Testis (tissue), 2 donors: Measurements from ENCODE around the gene CTNNA1.

Source experiments
- CTCF ChIP-seq, 3 experiments: fragments of 450-650 bp in 2 of 3; fragments of 200-600 bp in 1 of 3; sonication (generic) in 1 of 3; IDR thresholded peaks; one replicate each; pipeline ENCODE4 v1.5.1; 2016 to 2019; ENCODE audit warnings: antibody characterized with exemption in 3 of 3, mild to moderate bottlenecking in 2 of 3, moderate library complexity in 1 of 3
- POLR2A ChIP-seq: fragments of 450-650 bp; IDR thresholded peaks from one replicate; pipeline ENCODE4 v1.6.1; 2017; ENCODE audit warnings: antibody characterized with exemption, mild to moderate bottlenecking, moderate library complexity

GRCh38 chr5:138949988-138950387 lies 196.8 kb downstream of the CTNNA1 start:
- TF ChIP-seq CTCF (IDR thresholded peaks at IDR 0.05): no peak
- TF ChIP-seq POLR2A: no peak
